A673 (cell line): ENCODE results near the gene COPE. TPM values are rescaled to one million over a fixed set of nuclear protein-coding genes. Genes with fewer than 3 reads are reported as not detected.

Experiments
- BruUV-seq: library from RNA; stranded (reverse); fragments of 400-500 nt; replicated peaks from 2 replicates; lab custom pipeline; 2021; lab: Mats Ljungman, UMichigan
- CTCF ChIA-PET: fragments of 300-600 bp; sonication (Branson Sonifier 250); formaldehyde crosslinking; loops from one replicate; lab custom pipeline; 2022; ENCODE audit warnings: antibody characterized with exemption; lab: Charles Lee
- POLR2A ChIA-PET: fragments of 300-600 bp; sonication (Branson Sonifier 250); formaldehyde crosslinking; loops from one replicate; lab custom pipeline; 2022; ENCODE audit warnings: antibody characterized with exemption; ENCODE audit not compliant: low non-redundant PET; lab: Charles Lee
- DNase-seq: peaks from one replicate; pipeline ENCODE4 v3.0.0-alpha.2; 2015; ENCODE audit warnings: low spot score
- H3K27ac ChIP-seq: fragments of 200-600 bp; sonication (generic); 2 replicates; pipeline ENCODE4 v1.5.1; 2016; ENCODE audit warnings: mixed run types, low read depth, mild to moderate bottlenecking, mixed read lengths, antibody characterized with exemption, low read length; ENCODE audit not compliant: poor library complexity, severe bottlenecking
- H3K27me3 ChIP-seq: fragments of 200-600 bp; sonication (generic); replicated peaks from 2 replicates; pipeline ENCODE4 v1.6.1; 2017; ENCODE audit warnings: mixed run types, low read depth, mild to moderate bottlenecking, mixed read lengths, antibody characterized with exemption, low read length; ENCODE audit not compliant: insufficient read depth, poor library complexity
- H3K36me3 ChIP-seq: fragments of 200-600 bp; sonication (generic); 2 replicates; pipeline ENCODE4 v1.6.1; 2016; ENCODE audit warnings: mixed run types, mild to moderate bottlenecking, mixed read lengths, antibody characterized with exemption, low read length; ENCODE audit not compliant: insufficient read depth, poor library complexity, severe bottlenecking
- H3K4me1 ChIP-seq: fragments of 200-600 bp; sonication (generic); 2 replicates; pipeline ENCODE4 v1.6.1; 2017; ENCODE audit warnings: mixed run types, mild to moderate bottlenecking, mixed read lengths, antibody characterized with exemption, low read length; ENCODE audit not compliant: insufficient read depth, poor library complexity, severe bottlenecking
- H3K4me3 ChIP-seq: fragments of 200-600 bp; sonication (generic); 2 replicates; pipeline ENCODE4 v1.5.1; 2016; ENCODE audit warnings: low read depth, mixed run types, mild to moderate bottlenecking, mixed read lengths, low read length; ENCODE audit not compliant: poor library complexity, severe bottlenecking
- H3K9me3 ChIP-seq: fragments of 200-600 bp; sonication (generic); 2 replicates; pipeline ENCODE4 v1.6.1; 2016; ENCODE audit warnings: mixed run types, low read depth, mild to moderate bottlenecking, mixed read lengths, antibody characterized with exemption, low read length; ENCODE audit not compliant: poor library complexity, severe bottlenecking
- EZH2 ChIP-seq: fragments of 200-600 bp; sonication (generic); IDR thresholded peaks from 2 replicates; pipeline ENCODE4 v1.6.1; 2017; ENCODE audit warnings: borderline replicate concordance, low read depth, mild to moderate bottlenecking, mixed read lengths, antibody characterized with exemption, low read length; ENCODE audit not compliant: poor library complexity, severe bottlenecking
- intact Hi-C: fragments of 100-400 bp; cut with micrococcal nuclease; formaldehyde crosslinking; loops from one replicate; pipeline ENCODE4 v1.10.0; 2022; ENCODE audit not compliant: unreplicated experiment
- total RNA-seq: library from RNA; stranded (reverse); gene quantifications from 2 replicates; pipeline ENCODE4 v1.2.3, GENCODE V29; 2021
- TF ChIP-seq, protein P1 (sequence below): fragments of 300-800, 200-600 bp; sonication (generic); conservative IDR thresholded peaks from 2 replicates; pipeline ENCODE4 v1.5.1; 2017; ENCODE audit warnings: low read depth, mild to moderate bottlenecking, antibody characterized with exemption, low read length, moderate library complexity, mixed read lengths

Gene COPE
- total RNA-seq, 1 experiment from 2014 or later: 244 TPM

DNA sequence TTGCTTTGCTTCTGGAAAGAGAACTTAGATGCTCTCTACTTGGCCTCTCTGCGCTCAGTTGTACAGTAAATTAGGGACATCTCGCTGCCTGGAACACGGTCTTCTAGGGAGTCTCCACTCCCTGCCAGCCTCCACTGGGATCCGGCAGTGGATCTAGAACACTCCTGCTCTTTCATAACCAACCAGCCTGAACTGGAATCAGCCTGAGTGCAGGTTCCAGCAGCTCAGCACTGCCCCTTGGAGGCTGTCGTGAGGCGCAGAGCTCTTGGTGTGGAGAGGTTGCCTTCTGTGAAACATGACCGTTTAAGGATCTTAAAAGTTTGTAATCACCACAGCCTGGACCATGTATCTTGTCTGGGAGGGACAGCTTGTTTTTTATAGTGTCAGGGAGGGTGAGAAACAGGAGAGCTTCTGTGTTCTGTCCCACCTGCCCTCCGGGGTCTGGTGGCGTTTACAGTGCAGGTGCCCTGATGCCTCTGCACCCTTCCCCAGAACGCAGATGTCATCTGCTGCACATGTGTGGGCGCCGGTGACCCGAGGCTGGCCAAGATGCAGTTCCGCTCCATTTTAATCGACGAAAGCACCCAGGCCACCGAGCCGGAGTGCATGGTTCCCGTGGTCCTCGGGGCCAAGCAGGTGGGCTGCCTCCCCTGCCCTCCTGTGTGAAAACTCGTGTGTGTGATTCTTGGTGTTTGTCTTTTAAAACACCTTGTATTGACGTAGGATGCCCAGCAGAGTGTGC is 62.6 kb downstream of the COPE start:
- DNase-seq: peak; percentile 39
- no TSS peak for BruUV-seq
- CTCF ChIA-PET: interaction anchor here (0.7 to 1.0 kb wide), 2 partner anchors 9 to 24 kb away, joined by 3 to 4 read pairs; partner anchors contain the start of gene UPF1
- Histone ChIP-seq H3K27me3 (no peaks in the 10 kb centered on the region), H3K9me3 (no peaks in the 10 kb centered on the region), H3K27ac (no peak overlapping the region), H3K4me3 (no peak overlapping the region), H3K4me1 (no peaks in the 10 kb centered on the region), H3K36me3 (peaks cover 94% of the 10 kb centered on the region)
- TF ChIP-seq, protein P1, sequence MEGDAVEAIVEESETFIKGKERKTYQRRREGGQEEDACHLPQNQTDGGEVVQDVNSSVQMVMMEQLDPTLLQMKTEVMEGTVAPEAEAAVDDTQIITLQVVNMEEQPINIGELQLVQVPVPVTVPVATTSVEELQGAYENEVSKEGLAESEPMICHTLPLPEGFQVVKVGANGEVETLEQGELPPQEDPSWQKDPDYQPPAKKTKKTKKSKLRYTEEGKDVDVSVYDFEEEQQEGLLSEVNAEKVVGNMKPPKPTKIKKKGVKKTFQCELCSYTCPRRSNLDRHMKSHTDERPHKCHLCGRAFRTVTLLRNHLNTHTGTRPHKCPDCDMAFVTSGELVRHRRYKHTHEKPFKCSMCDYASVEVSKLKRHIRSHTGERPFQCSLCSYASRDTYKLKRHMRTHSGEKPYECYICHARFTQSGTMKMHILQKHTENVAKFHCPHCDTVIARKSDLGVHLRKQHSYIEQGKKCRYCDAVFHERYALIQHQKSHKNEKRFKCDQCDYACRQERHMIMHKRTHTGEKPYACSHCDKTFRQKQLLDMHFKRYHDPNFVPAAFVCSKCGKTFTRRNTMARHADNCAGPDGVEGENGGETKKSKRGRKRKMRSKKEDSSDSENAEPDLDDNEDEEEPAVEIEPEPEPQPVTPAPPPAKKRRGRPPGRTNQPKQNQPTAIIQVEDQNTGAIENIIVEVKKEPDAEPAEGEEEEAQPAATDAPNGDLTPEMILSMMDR: peak; percentile 47
- TF ChIP-seq EZH2: no peak
- intact Hi-C loops: no loop called here
- POLR2A ChIA-PET: no interaction called here

GRCh38 chr19:18855647-18856384 is 63.4 kb downstream of the COPE start:
- Histone ChIP-seq H3K4me1 (no peaks in the 10 kb centered on the region), H3K4me3 (no peak overlapping the region), H3K27ac (no peak overlapping the region), H3K27me3 (no peaks in the 10 kb centered on the region), H3K36me3 (peaks cover 94% of the 10 kb centered on the region), H3K9me3 (no peaks in the 10 kb centered on the region)
- TF ChIP-seq, protein P1: no peak
- no peak for TF ChIP-seq EZH2
- intact Hi-C loops: no loop called here
- CTCF ChIA-PET: interaction anchor here (0.7 to 1.0 kb wide), 2 partner anchors 10 to 23 kb away, joined by 3 to 4 read pairs; partner anchors contain the start of gene UPF1
- POLR2A ChIA-PET: no interaction called here
- no peak for DNase-seq
- no TSS peak for BruUV-seq

- H3K4me1 ChIP-seq: no peaks in the 10 kb centered on the region
- TF ChIP-seq, protein P1: no peak
- TF ChIP-seq EZH2: no peak
- ChIA-PET POLR2A (no interaction called here), CTCF (no interaction called here)
- H3K27ac ChIP-seq: no peak overlapping the region
- DNase-seq: no peak
- intact Hi-C loops: no loop called here
- no peaks in the 10 kb centered on the region for H3K9me3 ChIP-seq
- no peak overlapping the region for H3K4me3 ChIP-seq
- no peaks in the 10 kb centered on the region for H3K27me3 ChIP-seq
- H3K36me3 ChIP-seq: peaks cover 94% of the 10 kb centered on the region
- BruUV-seq: no TSS peak
Observed at GRCh38 chr19:18854982-18855381, 64.2 kb downstream of the COPE start.
